Measurements from ENCODE around the gene PROX1.

The PROX1 gene, protein sequence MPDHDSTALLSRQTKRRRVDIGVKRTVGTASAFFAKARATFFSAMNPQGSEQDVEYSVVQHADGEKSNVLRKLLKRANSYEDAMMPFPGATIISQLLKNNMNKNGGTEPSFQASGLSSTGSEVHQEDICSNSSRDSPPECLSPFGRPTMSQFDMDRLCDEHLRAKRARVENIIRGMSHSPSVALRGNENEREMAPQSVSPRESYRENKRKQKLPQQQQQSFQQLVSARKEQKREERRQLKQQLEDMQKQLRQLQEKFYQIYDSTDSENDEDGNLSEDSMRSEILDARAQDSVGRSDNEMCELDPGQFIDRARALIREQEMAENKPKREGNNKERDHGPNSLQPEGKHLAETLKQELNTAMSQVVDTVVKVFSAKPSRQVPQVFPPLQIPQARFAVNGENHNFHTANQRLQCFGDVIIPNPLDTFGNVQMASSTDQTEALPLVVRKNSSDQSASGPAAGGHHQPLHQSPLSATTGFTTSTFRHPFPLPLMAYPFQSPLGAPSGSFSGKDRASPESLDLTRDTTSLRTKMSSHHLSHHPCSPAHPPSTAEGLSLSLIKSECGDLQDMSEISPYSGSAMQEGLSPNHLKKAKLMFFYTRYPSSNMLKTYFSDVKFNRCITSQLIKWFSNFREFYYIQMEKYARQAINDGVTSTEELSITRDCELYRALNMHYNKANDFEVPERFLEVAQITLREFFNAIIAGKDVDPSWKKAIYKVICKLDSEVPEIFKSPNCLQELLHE

DNA sequence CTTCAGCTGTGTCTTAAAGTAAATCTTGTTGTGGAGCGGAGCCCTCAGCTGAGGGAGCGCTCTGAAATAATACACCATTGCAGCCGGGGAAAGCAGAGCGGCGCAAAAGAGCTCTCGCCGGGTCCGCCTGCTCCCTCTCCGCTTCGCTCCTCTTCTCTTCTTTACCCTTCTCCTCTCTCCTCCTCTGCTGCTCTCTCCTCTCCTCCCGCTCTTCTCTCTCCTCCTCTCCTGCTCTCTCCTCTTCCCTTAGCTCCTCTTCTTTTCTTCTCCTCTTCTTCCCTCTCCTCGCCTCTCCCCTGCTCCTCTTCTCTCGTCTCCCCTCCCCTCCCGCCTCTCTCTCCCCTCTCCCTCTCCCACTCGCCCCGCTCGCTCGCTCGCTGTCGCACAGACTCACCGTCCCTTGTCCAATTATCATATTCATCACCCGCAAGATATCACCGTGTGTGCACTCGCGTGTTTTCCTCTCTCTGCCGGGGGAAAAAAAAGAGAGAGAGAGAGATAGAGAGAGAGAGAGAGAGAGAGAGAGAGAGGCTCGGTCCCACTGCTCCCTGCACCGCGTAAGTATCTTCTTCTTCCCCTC, at the start of gene PROX1:
TSS of gene PROX1 (plus strand) at position 47 of the 580 bp plus-strand sequence. CDS start 8,563 bp downstream, outside the sequence.
- peak within 1 kb of the TSS; percentile 60 for H3K27ac ChIP-seq (ENCODE audit: low read length)
- H3K36me3 ChIP-seq (ENCODE audit: control insufficient read depth in 2 of 2, insufficient read depth in 2 of 2, low read length in 2 of 2), result no peaks in the 10 kb centered on the region
- peak within 1 kb of the TSS; percentile 79 to 88 for H3K4me3 ChIP-seq (ENCODE audit: low read length in 2 of 2)
- H3K27me3 ChIP-seq (ENCODE audit: control insufficient read depth in 1 of 2, insufficient read depth in 2 of 2, low read length in 2 of 2), result peaks cover 48 to 60% of the 10 kb centered on the region in 2 donors
- H3K4me1 ChIP-seq (ENCODE audit: control insufficient read depth, insufficient read depth, low read length), result peaks cover 30% of the 10 kb centered on the region
- H3K9ac ChIP-seq (ENCODE audit: low read length in 2 of 2), result peak within 1 kb of the TSS; percentile 66 to 72
- H3K9me3 ChIP-seq (ENCODE audit: control insufficient read depth in 2 of 2, low read length in 2 of 2), result no peaks in the 10 kb centered on the region

DNA sequence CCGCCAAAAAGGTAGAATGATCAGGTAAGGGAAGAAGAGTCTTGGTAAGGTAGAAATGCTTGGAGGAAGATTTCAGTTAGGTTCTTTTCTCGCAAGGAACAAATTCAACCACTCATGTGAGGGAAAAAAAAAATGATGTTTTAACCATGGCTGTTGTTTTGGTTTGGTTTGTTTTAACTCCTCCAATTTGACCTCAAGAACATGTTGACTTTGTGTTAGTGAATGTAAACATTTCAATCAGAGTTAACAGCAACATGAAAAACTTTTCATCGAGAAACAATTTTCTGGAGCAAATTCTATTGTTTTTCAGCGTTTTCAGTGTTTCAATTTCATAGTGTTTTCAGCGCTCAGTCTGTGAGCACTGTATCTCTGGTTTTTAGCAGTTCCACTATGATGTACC, 49.0 kb upstream of the PROX1 start:
- no peak overlapping the region for H3K4me3 ChIP-seq (ENCODE audit: low read length in 2 of 2)
- H3K36me3 ChIP-seq (ENCODE audit: control insufficient read depth in 2 of 2, insufficient read depth in 2 of 2, low read length in 2 of 2), result no peaks in the 10 kb centered on the region
- no peaks in the 10 kb centered on the region for H3K27me3 ChIP-seq (ENCODE audit: control insufficient read depth in 1 of 2, insufficient read depth in 2 of 2, low read length in 2 of 2)
- no peaks in the 10 kb centered on the region for H3K4me1 ChIP-seq (ENCODE audit: control insufficient read depth, insufficient read depth, low read length)
- H3K9me3 ChIP-seq (ENCODE audit: control insufficient read depth in 2 of 2, low read length in 2 of 2), result no peaks in the 10 kb centered on the region
- no peak overlapping the region for H3K9ac ChIP-seq (ENCODE audit: low read length in 2 of 2)
- H3K27ac ChIP-seq (ENCODE audit: low read length), result no peak overlapping the region

DNA sequence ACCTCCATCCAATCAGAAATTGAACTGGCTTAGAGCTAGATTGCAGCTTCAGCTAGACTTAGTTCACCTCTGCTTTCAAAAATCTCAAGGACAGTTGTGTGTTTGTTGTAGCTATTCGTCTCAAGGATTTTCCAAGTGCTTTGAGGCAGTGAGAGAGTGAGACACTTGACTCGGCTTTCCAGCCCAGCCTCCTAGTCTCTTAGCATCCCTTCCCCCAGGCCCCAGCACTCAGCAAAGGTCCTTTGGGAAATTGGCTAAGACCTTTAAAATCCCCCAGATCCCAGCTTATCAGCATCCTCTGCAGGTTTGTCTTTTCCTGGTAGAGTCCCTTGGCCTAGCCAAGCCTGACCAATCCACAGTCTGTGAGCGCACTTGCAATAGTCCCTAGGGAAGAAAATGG, 47.9 kb upstream of the PROX1 start:
- H3K27ac ChIP-seq (ENCODE audit: low read length), result no peak overlapping the region
- H3K4me3 ChIP-seq (ENCODE audit: low read length in 2 of 2), result no peak overlapping the region
- no peaks in the 10 kb centered on the region for H3K4me1 ChIP-seq (ENCODE audit: control insufficient read depth, insufficient read depth, low read length)
- H3K36me3 ChIP-seq (ENCODE audit: control insufficient read depth in 2 of 2, insufficient read depth in 2 of 2, low read length in 2 of 2), result no peaks in the 10 kb centered on the region
- H3K9ac ChIP-seq (ENCODE audit: low read length in 2 of 2), result no peak overlapping the region
- no peaks in the 10 kb centered on the region for H3K9me3 ChIP-seq (ENCODE audit: control insufficient read depth in 2 of 2, low read length in 2 of 2)
- no peaks in the 10 kb centered on the region for H3K27me3 ChIP-seq (ENCODE audit: control insufficient read depth in 1 of 2, insufficient read depth in 2 of 2, low read length in 2 of 2)

DNA sequence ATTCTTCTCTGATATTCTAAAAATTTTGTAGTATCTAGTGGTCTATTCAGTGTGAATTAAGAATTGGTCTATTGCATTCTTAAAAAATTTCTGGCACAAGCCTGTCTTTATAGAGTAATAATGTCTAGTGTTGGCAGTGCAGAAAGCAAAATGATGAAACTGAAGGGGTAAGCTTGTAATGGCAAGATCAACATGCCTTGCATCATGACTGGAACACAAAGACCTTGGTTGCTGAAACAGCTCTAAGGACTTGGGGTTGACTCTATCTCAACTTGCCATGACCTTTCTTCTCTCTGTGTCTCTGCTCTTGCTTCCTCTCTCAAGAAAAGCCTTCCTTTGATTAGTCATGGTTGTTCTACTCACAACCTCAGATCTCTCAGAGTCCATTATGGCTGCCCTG, 46.8 kb upstream of the PROX1 start:
- Histone ChIP-seq H3K27me3 (ENCODE audit: control insufficient read depth in 1 of 2, insufficient read depth in 2 of 2, low read length in 2 of 2) (no peaks in the 10 kb centered on the region), H3K9me3 (ENCODE audit: control insufficient read depth in 2 of 2, low read length in 2 of 2) (no peaks in the 10 kb centered on the region), H3K36me3 (ENCODE audit: control insufficient read depth in 2 of 2, insufficient read depth in 2 of 2, low read length in 2 of 2) (no peaks in the 10 kb centered on the region), H3K4me3 (ENCODE audit: low read length in 2 of 2) (no peak overlapping the region), H3K9ac (ENCODE audit: low read length in 2 of 2) (no peak overlapping the region), H3K4me1 (ENCODE audit: control insufficient read depth, insufficient read depth, low read length) (no peaks in the 10 kb centered on the region), H3K27ac (ENCODE audit: low read length) (no peak overlapping the region)

DNA sequence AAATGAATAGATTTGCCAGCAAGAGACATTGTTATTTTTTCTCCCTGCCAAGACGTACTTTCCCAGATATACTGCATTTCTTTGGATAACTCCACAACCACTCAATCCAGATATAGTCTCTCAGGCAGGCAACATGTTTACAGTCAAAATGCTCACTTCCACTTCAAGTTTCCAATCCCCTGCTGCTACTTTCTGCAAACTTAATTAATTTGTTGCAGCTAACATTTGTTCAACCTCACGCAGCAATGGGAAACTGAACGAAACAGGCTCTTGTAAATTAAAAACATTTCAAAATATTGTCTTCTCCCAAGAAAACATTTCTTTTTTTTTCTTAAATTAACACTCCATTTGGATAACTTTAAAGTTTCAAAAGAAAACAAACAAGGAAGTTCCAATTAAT, 45.7 kb upstream of the PROX1 start:
- Histone ChIP-seq H3K9me3 (ENCODE audit: control insufficient read depth in 2 of 2, low read length in 2 of 2) (no peaks in the 10 kb centered on the region), H3K27ac (ENCODE audit: low read length) (no peak overlapping the region), H3K36me3 (ENCODE audit: control insufficient read depth in 2 of 2, insufficient read depth in 2 of 2, low read length in 2 of 2) (no peaks in the 10 kb centered on the region), H3K4me1 (ENCODE audit: control insufficient read depth, insufficient read depth, low read length) (no peaks in the 10 kb centered on the region), H3K9ac (ENCODE audit: low read length in 2 of 2) (no peak overlapping the region), H3K27me3 (ENCODE audit: control insufficient read depth in 1 of 2, insufficient read depth in 2 of 2, low read length in 2 of 2) (no peaks in the 10 kb centered on the region), H3K4me3 (ENCODE audit: low read length in 2 of 2) (no peak overlapping the region)

DNA sequence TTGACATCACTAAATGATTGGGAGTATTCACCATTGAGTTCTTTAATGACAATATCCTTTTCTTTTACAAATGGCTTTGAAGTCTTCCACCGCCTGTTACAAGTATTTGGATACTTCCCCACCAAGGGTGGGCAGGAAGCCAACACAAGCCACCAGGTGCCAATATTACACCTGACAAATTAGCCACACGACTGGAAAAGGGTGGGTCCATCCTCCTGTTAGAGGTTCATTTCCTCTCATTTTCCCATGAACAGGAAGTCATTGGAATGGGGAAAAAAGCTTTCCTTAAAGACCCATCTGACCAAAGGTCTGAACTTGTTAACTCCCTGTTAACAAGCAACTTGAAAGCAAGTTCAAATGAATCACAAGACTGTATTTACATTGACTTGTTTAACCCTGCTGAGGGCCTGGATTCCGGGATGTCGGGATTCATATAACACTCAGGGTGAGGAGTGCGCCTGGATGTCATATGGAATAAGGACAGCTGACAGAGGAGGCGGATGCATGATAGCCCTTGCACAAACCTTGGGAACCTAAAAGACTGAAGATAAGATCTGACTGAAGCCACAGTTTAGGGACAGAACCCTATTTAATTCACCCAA, 40.5 kb upstream of the PROX1 start:
- Histone ChIP-seq H3K9me3 (ENCODE audit: control insufficient read depth in 2 of 2, low read length in 2 of 2) (no peaks in the 10 kb centered on the region), H3K4me1 (ENCODE audit: control insufficient read depth, insufficient read depth, low read length) (no peaks in the 10 kb centered on the region), H3K27ac (ENCODE audit: low read length) (no peak overlapping the region), H3K36me3 (ENCODE audit: control insufficient read depth in 2 of 2, insufficient read depth in 2 of 2, low read length in 2 of 2) (no peaks in the 10 kb centered on the region), H3K4me3 (ENCODE audit: low read length in 2 of 2) (no peak overlapping the region), H3K9ac (ENCODE audit: low read length in 2 of 2) (no peak overlapping the region), H3K27me3 (ENCODE audit: control insufficient read depth in 1 of 2, insufficient read depth in 2 of 2, low read length in 2 of 2) (peaks cover 0 to 1% of the 10 kb centered on the region in 2 donors)

DNA sequence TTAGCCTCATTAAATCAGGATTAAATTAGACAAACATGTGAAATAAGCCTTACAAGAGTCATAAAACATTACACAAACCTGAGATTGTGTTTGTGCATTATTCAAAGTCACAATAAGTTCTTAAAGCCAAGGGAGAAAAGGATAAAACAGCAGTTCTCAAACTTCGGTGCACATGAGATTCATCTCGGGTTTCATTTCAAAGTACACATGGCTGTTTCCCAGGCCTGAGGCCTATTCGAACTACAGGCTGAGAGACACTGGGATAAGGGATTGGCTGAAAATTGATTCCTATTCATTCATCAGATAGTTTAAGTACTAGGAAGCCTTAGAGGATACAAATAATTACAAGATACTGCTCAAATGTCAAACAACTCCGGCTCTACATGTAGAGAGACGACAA, 35.9 kb upstream of the PROX1 start:
- H3K27ac ChIP-seq (ENCODE audit: low read length), result no peak overlapping the region
- no peaks in the 10 kb centered on the region for H3K4me1 ChIP-seq (ENCODE audit: control insufficient read depth, insufficient read depth, low read length)
- no peaks in the 10 kb centered on the region for H3K9me3 ChIP-seq (ENCODE audit: control insufficient read depth in 2 of 2, low read length in 2 of 2)
- H3K36me3 ChIP-seq (ENCODE audit: control insufficient read depth in 2 of 2, insufficient read depth in 2 of 2, low read length in 2 of 2), result no peaks in the 10 kb centered on the region
- no peak overlapping the region for H3K4me3 ChIP-seq (ENCODE audit: low read length in 2 of 2)
- peaks cover 2 to 3% of the 10 kb centered on the region in 2 donors for H3K27me3 ChIP-seq (ENCODE audit: control insufficient read depth in 1 of 2, insufficient read depth in 2 of 2, low read length in 2 of 2)
- no peak overlapping the region for H3K9ac ChIP-seq (ENCODE audit: low read length in 2 of 2)

DNA sequence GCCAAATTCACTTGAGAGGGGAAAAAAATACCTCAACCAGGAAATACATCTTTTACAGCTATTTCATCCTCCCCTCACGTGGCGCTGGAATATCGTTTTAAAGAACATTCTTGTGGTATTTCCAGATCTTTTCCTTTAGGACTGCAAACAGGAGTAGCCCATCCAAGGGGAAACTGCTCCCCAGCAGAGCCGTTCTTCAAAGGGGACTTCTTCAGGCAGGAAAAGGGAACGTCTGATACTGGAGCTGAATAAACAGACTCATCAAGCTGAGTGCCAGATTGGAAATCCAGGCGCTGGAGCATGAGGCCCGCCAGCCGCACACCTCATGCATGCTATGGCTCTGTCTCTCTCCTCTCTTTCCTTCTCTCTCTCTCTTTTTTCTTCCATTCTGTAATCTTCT, 34.0 kb upstream of the PROX1 start:
- no peak overlapping the region for H3K27ac ChIP-seq (ENCODE audit: low read length)
- H3K4me1 ChIP-seq (ENCODE audit: control insufficient read depth, insufficient read depth, low read length), result no peaks in the 10 kb centered on the region
- H3K27me3 ChIP-seq (ENCODE audit: control insufficient read depth in 1 of 2, insufficient read depth in 2 of 2, low read length in 2 of 2), result peaks cover 2 to 6% of the 10 kb centered on the region in 2 donors
- H3K9me3 ChIP-seq (ENCODE audit: control insufficient read depth in 2 of 2, low read length in 2 of 2), result no peaks in the 10 kb centered on the region
- H3K4me3 ChIP-seq (ENCODE audit: low read length in 2 of 2), result no peak overlapping the region
- no peaks in the 10 kb centered on the region for H3K36me3 ChIP-seq (ENCODE audit: control insufficient read depth in 2 of 2, insufficient read depth in 2 of 2, low read length in 2 of 2)
- H3K9ac ChIP-seq (ENCODE audit: low read length in 2 of 2), result no peak overlapping the region

DNA sequence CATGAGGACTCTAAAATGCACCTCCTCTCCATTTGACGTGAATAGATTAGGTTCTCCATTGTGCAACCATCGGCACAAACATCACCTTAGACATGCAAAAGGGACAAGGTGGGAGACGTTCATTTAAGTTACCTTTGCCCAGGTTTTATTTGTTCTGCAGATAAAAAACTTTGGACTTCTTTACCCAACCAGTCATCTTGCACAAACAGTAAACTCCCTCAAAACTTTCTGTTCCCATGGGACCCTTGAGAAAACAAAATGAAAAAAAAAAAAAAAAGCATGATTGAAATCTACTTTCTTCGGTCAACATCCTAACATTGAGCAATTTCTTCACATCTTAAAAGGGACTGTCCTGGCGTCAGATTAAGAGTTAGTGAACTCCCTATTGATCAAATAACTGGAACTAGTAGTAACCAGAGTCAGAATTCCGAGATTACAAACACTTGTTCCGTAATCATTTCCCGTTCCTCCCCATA, 31.4 kb upstream of the PROX1 start:
- peaks cover 2 to 6% of the 10 kb centered on the region in 2 donors for H3K27me3 ChIP-seq (ENCODE audit: control insufficient read depth in 1 of 2, insufficient read depth in 2 of 2, low read length in 2 of 2)
- no peaks in the 10 kb centered on the region for H3K36me3 ChIP-seq (ENCODE audit: control insufficient read depth in 2 of 2, insufficient read depth in 2 of 2, low read length in 2 of 2)
- H3K4me1 ChIP-seq (ENCODE audit: control insufficient read depth, insufficient read depth, low read length), result no peaks in the 10 kb centered on the region
- H3K9ac ChIP-seq (ENCODE audit: low read length in 2 of 2), result no peak overlapping the region
- H3K27ac ChIP-seq (ENCODE audit: low read length), result no peak overlapping the region
- H3K4me3 ChIP-seq (ENCODE audit: low read length in 2 of 2), result no peak overlapping the region
- no peaks in the 10 kb centered on the region for H3K9me3 ChIP-seq (ENCODE audit: control insufficient read depth in 2 of 2, low read length in 2 of 2)

DNA sequence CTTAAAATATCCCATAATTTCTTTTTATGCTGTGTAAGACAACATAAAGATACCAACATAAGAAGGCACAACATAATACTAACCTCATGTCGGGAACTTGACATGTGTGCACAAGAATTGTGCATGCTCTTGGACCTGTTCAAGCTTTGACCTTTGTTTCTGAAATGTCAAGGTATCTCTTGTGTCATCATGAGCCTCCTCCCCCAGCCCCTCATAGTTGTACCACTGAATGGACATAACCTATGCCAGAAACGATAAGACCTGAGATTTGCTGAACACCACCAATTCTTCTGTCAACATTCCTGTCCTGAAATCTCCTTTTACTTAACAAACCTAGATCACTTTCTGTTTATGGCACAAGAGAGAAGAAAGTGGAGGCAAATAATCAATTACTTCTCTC, 29.4 kb upstream of the PROX1 start:
- no peak overlapping the region for H3K4me3 ChIP-seq (ENCODE audit: low read length in 2 of 2)
- no peak overlapping the region for H3K9ac ChIP-seq (ENCODE audit: low read length in 2 of 2)
- H3K9me3 ChIP-seq (ENCODE audit: control insufficient read depth in 2 of 2, low read length in 2 of 2), result no peaks in the 10 kb centered on the region
- no peak overlapping the region for H3K27ac ChIP-seq (ENCODE audit: low read length)
- H3K4me1 ChIP-seq (ENCODE audit: control insufficient read depth, insufficient read depth, low read length), result no peaks in the 10 kb centered on the region
- peaks cover 0 to 6% of the 10 kb centered on the region in 2 donors for H3K27me3 ChIP-seq (ENCODE audit: control insufficient read depth in 1 of 2, insufficient read depth in 2 of 2, low read length in 2 of 2)
- no peaks in the 10 kb centered on the region for H3K36me3 ChIP-seq (ENCODE audit: control insufficient read depth in 2 of 2, insufficient read depth in 2 of 2, low read length in 2 of 2)

Measured in stomach smooth muscle (tissue), 2 donors.